GM18873 (cell line): ENCODE data around the gene COL21A1.
A peak's percentile ranks its signal among the peaks of the same experiment; 100 is the strongest.
"Not testable (repeated sequence)": the region's sequence is repeated elsewhere in the genome, so short reads cannot be mapped to it uniquely, and the experiment has no call there.

Experiments used
- ATAC-seq: cut with Tn5 transposase; IDR thresholded peaks from one replicate; pipeline ENCODE4 v1.9.1; 2021; ENCODE audit warnings: mild to moderate bottlenecking, moderate library complexity, moderate number of reproducible peaks; ENCODE audit not compliant: unreplicated experiment, low FRiP score

COL21A1 gene

GRCh38 chr6:56246881-56247653, at the start of gene COL21A1:
Gene COL21A1 (minus strand): TSS chr6:56247580. CDS start chr6:56182618, 64,962 bp downstream.
- ATAC-seq, result no peak

DNA sequence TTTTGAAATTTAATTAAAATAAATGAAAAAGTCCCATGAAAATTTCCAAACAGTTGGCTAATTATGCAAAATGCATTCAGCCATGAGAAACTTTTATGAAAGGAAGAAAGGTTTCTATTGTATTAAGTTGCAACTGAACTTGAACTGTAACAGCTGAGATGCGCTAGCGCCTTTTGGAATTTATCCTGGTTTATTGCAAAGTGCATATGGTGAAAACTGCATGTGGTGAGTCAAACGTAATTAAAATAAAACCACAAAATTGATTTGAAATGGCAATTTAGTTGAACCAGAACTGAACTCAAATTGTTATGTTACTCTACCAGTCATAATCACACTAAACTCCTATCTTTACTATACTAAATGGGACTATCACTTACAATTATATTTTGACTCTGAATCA, 46.4 kb upstream of the COL21A1 start:
- ATAC-seq, result no peak

DNA sequence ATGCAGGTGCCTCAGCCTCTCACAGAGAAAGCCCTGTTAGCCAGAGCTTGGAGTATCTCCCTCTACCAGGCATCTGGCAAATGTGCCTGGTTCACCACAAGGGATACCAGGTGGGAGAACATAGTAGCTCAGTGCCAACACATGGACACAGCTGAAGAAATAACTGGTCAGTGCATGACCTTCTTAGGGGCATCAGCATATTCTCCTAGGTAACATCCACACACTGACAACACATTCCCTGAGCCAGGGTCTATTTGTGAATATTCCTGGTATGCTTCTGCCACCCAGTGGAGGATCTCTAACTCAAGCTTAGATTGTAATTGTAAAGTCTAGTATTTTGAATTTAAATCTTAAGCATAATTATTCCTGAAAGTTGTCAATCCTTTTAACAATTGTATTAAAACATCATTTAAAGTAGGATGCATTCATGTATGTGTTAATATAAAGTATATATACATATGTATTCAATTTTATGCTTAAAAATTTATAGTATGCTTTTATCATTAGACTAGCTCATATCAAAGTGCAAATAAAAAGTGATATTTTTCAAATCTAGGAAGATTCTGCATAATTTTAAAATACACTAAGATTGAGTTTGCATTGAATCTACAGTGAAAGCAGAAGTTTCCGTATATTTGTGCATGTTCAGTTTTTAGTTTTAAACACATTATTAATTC, 45.3 kb upstream of the COL21A1 start:
- no peak for ATAC-seq

DNA sequence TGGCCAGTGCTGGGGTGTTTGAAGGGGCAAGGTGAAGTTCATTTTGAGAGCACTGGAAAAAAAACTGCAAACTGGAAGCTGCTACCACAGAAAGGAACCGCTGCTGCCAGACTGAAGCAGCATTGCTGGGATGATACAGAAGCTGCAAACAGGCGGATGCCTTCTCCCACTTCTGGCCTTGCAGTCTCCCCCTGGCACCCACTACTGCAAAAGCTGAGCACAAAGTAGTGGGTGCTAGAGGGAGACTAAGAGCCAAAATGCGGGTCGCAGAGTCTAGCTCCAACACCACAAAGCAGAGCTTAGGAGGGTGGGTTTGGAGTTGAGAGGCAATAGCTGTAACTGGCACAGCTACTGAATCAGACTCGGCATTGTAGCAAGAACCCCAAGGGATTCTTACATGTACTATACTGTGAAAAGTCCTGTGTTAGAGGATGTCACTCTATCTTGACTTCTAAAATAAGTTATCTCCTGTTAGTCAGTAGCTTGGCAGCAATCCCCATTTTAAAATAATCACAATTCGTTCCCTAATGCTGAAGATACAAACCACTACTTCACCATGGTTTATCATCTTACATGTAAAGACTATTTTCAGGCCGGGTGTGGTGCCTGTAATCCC, 44.0 kb upstream of the COL21A1 start:
- no peak for ATAC-seq

DNA sequence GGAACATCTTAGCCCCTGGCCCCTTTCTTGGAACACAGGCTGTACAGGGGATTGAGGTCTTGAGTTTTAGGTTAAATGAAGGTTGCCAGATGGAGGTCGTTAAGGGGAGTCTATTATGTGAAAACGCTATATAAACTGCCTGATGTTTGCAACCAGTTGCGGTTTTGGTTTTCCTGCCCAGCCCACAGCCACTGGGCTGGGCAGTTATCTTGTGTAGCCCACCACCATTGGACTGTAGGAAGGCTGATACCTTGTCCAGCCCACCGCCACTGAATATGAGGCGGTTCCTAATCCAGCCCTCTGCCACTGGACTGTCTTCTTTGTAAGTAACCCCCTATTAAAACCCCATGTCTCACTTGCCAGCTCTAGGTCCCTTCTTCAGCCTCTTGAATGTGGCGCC, 42.3 kb upstream of the COL21A1 start:
- no peak for ATAC-seq

GRCh38 chr6:56288347-56288746, 41.0 kb upstream of the COL21A1 start:
- no peak for ATAC-seq

DNA sequence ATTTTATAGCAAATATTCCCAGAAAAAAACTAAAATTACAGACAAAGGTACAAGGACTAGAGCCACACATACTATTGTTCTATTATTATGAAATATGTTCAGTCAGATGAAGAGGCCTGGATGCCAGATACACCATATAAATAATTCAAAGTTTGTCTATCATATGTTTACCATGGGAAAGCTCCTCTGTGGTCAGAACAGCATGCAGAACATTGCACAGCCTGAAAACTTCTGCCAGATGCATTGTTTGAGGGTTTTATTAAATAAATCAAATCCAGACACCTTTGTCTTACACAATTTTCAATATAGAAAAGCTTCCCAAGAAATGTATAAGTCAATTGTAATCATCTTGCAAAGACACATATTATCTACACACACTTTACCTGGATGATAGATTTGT, 35.0 kb upstream of the COL21A1 start:
- no peak for ATAC-seq

- ATAC-seq, result no peak
Measured at GRCh38 chr6:56280126-56280525, 32.7 kb upstream of the COL21A1 start.

GRCh38 chr6:56279331-56280080, 32.1 kb upstream of the COL21A1 start:
- ATAC-seq, result peak; percentile 50

GRCh38 chr6:56278171-56278591, 30.8 kb upstream of the COL21A1 start:
- no peak for ATAC-seq

DNA sequence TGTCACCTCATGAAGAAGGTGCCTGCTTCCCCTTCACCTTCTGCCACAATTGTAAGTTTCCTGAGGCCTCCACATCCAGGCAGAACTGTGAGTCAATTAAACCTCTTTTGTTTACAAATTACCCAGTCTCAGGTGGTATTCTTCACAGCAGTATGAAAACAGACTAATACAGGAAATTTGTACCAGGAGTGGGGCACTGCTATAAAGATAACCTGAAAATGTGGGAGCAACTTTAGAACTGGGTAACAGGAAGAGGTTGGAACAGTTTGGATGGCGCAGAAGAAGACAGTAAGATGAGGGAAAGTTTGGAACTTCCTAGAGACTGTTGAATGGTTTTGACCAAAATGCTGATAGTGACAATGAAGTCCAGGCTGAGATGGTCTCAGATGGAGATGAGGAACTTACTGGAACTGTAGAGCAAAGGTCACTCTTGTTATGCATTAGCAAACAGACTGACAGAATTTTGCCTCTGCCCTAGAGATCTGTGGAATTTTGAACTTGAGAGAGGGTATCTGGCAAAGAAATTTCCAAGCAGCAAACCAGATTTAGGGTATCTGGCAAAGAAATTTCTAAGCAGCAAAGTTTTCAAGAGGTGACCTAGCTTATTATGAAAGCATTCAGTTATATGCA, 23.5 kb upstream of the COL21A1 start:
- ATAC-seq, result no peak

- ATAC-seq, result no peak
Measured at GRCh38 chr6:56268266-56268665, 20.9 kb upstream of the COL21A1 start.

GRCh38 chr6:56266011-56266410, 18.6 kb upstream of the COL21A1 start:
- no peak for ATAC-seq

DNA sequence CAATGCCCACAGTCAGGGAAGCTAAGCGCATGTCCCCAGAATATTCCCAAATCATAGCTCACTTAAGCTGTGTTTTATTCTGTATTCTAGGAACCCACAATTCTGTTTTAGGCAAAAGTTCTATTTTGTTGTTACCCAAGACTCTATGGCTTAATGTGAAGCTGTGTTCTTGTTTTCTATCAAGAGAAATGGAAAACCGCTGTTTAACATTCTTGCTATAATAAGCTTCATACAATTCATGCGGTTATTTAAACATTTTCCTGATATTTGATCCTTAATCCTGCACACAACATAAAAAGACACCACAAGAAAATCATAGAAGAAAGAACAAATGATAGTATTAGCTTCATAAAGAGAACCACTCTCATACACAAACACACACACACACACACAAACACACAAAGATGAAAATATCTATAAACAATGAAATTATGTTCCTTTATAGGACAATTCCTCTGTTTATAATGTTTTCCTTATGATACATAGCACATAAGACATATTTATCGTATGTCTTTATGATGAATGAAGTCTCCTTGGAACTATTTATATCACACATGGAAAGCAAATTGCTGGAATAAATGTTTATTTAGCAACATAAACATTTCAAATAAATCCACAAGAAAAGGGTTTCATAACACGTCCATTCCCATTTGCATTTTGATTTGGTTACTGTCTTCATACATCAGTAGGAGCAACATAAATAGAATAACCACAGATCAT, 16.4 kb upstream of the COL21A1 start:
- ATAC-seq, result no peak

- ATAC-seq, result not testable (repeated sequence)
Measured at GRCh38 chr6:56260593-56260992, 13.2 kb upstream of the COL21A1 start.

- no peak for ATAC-seq
Measured at GRCh38 chr6:56259234-56260077, 12.1 kb upstream of the COL21A1 start.

- no peak for ATAC-seq
Measured at GRCh38 chr6:56255349-56255748, 8.0 kb upstream of the COL21A1 start.

- no peak for ATAC-seq
Measured at GRCh38 chr6:56250266-56250665, 2.9 kb upstream of the COL21A1 start.

DNA sequence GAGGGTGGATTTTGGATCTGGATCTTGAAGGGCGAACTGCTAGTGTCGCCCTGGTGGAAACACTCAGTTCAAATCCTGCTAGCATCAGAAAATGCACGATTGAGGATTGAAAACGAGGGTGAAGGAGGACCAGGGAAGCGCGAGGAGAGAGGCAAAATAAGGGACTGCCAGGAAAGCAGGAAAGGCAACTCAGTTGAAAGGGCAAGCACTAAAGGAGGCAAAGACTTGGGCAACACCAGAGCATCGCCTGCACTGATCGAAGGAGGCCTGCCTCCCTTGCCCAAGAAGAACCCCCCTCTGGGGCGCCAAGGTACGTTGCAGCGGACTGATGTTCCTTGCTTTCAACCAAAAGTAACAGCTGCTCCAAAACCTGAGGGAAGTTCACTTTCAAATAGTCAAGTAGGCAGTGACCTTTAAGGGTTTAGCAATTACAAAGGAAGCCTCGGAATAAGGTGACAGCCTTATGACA, 308 bp upstream of the COL21A1 start:
- ATAC-seq, result no peak
